Left forelimb (tissue), 1 donor: ENCODE measurements around the gene CCDC117.
"Not testable (repeated sequence)": the region's sequence is repeated elsewhere in the genome, so short reads cannot be mapped to it uniquely, and the experiment has no call there.

Source experiments
- DNase-seq: peaks from one replicate; pipeline ENCODE4 v3.0.0-alpha.2; 2018; ENCODE audit warnings: low spot score

The CCDC117 gene, protein sequence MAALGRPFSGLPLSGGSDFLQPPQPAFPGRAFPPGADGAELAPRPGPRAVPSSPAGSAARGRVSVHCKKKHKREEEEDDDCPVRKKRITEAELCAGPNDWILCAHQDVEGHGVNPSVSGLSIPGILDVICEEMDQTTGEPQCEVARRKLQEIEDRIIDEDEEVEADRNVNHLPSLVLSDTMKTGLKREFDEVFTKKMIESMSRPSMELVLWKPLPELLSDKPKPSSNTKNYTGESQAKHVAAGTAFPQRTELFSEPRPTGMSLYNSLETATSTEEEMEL

DNA sequence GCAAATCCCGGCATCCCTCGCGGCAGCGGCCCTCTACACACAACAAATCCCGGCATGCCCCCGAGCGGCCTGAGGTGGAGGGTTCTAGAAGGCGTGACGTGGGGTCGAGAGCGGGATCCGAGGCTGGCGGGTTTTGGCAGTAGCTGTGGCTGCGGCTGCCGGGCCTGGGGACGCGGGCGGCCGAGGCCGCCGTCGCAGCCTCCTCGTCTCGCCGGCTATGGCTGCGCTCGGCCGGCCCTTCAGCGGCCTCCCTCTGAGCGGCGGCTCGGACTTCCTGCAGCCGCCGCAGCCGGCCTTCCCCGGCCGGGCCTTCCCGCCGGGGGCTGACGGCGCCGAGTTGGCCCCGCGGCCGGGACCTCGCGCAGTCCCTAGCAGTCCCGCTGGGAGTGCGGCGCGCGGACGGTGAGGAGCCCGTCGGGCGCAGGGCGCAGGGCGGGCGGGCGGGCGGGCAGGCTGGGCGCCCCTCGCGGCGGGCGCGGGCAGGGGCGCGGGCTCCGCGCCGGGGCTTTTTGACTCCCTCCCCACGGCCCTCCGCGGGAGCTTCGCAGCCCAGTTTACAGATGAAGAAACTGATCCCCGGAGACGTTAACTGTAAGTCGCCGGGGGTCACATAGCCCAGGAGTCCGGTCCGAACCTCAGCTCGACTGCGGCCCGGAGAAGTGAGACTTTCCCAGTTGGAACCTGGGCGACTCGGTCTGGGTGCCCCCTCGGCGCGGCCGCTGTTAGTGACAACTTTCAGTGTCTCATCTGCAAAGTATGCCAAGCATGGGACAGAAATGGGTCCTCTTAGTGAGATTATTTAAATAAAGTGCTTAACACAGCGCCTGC lies at the start of gene CCDC117:
Gene CCDC117 (plus strand): TSS at position 63 of the 828 bp plus-strand sequence. CDS start 155 bp downstream, at position 218.
- DNase-seq: peak; percentile 96

DNA sequence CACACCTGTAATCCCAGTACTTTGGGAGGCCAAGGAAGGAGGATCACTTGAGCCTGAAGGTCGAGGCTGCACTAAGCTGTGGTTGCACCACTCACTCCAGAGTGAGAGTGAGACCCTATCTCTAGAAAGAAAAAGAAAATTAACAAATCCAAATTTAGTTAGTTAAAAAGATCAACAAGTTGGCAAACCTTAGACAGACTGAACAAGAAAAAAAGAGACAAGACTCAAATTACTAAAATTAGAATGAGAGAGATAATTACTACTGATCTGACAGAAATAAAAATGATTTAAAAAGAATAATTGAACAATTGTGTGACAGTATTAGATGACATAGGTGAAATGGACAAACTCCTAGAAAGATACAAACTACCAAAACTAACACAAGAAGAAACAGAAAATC lies 44.5 kb upstream of the CCDC117 start:
- DNase-seq: no peak

DNA sequence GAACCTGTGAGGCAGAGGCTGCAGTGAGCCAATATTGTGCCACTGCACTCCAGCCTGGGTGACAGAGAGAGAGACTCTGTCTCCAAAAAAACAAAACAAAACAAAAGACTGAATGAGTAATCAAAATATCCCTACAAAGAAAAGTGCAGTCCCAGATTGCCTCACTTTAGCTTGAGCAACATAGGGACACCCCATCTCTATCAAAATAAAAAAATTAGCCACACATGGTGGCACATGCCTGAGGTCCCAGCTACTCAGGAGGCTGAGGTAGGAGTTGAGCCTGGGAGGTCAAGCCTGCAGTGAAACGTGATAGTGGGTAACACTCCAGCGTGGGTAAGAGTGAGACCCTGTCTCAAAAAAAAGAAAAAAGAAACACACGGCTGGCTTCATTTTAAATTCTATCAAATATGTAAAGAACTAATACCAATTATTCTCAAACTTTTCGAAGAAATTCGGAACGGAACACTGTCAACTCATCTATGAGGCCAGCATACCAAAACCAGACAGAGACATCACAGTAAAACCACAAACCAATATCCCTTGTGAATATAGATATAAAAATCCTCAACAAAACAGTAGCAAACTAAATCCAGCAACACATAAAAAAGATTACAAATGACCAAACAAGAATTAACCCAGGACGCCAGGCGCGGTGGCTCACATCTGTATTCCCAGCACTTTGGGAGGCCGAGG lies 43.7 kb upstream of the CCDC117 start:
- no peak for DNase-seq

DNA sequence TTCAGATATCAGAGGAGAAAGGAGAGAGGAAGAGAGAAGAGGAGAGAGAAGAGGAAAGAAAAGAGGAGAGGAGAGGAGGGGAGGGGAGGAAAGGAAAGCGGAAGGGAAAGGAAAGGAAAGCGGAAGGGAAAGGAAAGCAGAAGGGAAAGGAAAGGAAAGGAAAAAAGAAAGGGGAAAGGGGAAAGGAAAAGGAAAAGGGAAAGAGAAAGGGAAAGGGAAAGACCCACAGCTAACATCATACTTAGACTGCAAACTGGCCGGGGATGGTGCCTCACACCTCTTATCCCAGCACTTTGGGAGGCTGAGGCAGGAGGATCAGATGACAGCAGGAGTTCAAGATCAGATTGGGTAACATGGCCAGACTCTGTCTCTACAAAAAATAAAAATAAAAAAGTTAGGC lies 42.3 kb upstream of the CCDC117 start:
- no peak for DNase-seq

DNA sequence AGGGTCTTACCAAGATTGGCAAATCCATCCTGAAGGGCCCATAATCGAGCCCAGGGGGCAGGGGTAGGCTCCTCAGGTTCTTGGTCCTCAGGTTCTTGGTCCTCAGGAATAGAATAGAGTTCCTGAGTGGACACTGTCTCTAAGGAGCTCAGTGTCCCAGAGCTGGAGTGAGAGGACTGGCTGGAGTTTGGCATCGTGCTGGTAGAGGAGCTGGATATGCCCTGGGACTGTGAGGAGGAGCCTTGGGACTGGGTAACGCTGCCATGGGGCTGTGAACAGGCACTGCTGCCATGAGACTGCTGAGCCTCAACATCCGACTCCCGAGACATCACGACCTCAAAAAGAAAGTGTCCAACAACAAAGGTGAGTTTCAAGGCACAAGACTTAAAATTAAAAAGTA lies 38.1 kb upstream of the CCDC117 start:
- no peak for DNase-seq

DNA sequence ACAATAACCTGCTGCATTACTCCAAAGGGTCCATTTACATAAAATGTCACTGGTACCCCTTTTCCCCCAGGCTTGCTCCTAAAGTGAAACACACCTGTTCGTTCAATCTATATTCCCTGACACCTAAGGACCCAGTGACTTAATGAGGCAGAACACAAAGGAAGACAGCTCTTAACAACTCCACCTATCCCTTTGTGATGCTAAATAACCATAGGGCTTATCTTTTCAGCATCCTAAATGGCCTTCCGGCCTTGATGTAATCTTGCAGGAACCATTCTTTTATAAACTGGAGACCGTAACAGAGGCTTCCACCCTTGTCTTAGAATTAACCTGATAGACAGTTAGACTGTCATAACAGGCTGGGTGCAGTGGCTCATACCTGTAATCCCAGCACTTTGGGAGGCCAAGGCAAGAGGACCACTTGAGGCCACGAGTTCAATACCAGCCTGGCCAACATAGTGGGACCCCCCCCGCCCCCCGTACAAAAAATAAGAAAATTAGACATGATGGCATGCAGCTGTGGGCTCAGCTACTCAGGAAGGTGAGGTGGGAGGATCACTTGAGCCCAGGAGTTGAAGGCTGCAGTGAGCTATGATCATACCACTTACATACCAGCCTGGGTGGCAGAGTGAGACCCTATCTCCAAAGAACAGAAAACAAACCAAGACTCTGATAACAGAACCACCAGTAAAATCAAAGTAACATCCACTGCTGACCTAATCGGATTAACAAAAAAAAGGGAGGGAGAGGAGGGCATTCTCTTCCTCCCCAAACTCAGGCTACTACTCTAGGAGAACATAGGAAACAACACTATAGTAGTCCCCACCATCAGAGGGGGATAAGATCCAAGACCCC lies 36.0 kb upstream of the CCDC117 start:
- no peak for DNase-seq

DNA sequence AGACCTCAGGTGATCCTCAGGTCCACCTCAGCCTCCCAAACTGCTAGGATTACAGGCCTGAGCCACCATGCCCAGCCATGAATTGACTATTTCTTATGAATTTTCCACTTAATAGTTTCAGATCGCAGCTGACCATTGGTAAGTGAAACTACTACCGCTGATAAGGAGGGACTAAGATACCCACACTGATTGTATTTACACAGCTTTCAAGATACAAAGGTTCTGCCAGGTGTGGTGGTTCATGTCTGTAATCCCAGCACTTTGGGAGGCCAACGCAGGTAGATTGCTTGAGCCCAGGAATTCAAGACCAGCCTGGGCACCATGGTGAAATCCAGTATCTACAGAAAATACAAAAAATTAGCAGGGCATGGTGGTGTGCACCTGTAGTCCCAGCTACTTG lies 34.8 kb upstream of the CCDC117 start:
- no peak for DNase-seq

DNA sequence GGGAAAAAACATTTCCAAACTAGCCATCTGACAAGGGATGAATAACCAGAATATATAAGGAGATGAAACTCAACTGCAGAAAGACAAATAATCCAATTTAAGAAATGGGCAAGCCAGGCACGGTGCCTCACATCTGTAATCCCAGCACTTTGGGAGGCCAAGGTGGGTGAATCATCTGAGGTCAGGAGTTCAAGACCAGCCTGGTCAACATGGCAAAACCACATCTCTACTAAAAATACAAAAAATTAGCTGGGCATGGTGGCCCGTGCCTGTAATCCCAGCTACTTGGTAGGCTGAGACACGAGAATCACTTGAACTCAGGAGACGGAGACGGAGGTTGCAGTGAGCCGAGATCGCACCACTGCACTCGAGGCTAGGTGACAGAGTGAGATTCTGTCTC lies 33.6 kb upstream of the CCDC117 start:
- DNase-seq: not testable (repeated sequence)

DNA sequence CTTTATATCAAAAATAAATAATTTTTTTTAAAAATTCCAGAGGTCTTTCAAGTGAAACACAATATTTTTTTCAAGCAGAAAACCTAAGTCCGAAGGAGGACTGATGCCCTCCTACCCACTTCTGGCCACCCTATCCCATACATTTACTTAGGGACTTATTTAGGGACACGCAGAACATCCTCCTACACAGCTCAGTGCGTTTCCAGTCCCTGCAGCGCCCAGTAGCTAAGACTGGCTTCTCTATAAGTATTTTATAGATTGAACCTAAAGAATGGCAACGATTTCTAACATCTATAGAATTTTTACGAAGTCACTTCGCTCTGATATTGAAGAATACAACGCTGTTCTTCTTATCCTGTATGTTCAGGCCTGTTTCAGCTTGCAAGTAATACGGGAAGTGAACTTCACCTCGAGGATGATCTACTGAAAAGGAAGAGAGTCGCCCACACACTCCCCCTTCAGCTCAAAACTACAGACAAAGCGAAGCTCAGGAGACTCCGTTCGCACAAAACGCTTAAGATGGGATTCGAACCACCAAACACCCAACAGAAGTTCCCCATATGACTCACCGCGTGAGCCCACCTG lies 31.2 kb upstream of the CCDC117 start:
- DNase-seq: no peak

DNA sequence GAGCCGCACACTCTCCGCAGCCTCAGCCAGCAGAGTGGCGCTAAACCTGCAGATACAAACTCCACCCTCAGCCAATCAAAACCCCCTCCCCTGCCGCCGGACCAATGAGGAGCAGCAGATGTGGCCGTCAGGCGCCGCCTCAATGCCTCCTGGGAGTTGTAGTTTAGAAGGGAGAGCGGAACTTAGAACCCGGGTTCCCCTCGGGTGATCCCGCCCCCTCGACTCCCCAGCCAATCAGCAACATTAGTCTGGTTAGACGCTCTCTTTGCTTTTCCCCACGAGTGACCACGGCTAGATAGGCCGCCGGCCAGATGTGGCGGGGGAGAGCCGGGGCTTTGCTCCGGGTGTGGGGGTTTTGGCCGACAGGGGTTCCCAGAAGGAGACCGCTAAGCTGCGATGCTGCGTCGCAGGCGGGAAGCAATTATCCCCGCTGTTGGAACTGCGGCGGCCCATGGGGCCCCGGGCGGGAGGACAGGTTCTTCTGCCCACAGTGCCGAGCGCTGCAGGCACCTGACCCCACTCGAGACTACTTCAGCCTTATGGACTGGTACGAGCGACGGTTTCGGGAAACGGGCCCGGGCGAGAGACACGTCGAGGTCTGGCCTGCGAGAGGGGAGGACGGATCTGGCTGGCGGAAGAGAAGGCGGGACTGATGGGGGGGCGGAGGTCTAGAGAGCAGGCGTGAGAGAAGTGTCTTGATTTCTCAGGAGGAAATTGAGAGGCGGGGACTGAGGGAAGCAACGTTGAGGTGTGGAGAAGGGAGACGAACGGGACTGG lies 30.5 kb upstream of the CCDC117 start, which contains the start of the genes CHEK2 and HSCB:
Gene CHEK2 (minus strand): TSS at position 36 of the 777 bp plus-strand sequence. CDS start 7,099 bp downstream, outside the sequence.
Gene HSCB (plus strand): TSS at position 255 of the 777 bp plus-strand sequence. CDS start 57 bp downstream, at position 312.
- peak; percentile 97 for DNase-seq

DNA sequence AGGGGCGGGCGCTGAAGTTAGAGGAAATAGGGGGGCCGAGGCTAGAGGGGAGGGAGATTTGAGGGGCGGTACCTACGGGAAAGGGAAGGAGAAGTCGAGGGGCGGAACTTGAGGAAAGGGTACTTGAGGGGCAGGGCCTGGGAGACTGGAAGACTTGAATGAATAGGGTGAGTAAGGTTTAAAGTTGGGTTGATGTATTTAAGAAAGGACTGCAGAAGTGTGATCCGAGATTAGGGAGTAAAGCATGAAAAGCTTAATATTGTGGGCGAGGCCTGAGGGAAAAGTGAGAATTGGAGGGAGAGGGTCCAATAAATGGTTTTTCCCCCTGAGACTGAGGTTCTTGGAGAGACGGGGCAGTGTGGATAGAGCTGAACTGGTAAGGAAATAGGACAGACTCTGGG lies 29.9 kb upstream of the CCDC117 start:
- no peak for DNase-seq

DNA sequence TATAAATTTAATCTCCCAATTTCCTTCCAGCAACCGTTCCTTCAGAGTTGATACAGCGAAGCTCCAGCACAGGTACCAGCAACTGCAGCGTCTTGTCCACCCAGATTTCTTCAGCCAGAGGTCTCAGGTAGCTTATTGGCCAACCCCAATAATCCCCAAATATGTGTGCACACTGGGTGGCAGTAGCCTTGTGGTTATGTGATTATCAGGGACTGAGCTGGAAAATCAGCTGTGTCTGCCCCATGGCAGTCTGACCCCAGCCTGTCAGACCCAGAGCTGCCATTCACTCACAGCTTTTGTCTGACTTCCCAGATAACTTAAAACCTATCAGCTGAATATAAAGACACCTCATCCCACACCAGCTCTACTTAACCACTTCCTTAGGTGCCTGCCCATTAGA lies 28.6 kb upstream of the CCDC117 start:
- no peak for DNase-seq

DNA sequence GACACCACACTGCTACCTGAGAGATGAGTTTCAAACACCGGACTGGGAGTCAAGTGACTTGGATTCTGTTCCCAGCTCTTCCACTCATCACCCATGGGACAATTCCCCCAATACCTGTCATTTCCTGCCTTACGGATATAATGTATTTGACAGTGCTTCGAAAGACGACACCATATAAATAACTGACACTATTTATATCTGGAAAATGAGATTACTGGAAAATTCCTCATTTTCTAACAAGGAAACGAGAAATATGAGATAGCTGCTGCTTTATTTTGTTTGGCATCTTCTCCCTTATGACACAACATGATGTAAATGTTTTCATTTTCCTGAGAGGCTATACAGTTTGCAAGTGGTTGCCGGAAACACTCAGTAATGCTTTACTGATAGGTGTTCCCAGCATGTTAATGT lies 22.0 kb upstream of the CCDC117 start:
- no peak for DNase-seq

DNA sequence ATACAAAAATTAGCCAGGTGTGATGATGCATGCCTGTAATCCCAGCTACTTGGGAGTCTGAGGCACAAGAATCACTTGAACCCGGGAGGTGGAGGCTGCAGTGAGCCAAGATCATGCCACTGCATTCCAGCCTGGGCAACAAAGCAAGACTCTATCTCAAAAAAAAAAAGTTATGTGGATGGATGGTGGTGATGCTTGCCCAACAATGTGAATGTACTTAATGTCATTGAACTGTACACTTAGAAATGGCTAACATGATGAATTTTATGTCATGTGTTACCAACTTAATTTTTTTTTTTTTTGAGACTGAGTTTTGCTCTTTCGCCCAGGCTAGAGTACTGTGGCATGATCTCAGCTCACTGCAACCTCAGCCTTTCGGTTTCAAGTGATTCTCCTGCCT lies 18.0 kb upstream of the CCDC117 start:
- DNase-seq: not testable (repeated sequence)

DNA sequence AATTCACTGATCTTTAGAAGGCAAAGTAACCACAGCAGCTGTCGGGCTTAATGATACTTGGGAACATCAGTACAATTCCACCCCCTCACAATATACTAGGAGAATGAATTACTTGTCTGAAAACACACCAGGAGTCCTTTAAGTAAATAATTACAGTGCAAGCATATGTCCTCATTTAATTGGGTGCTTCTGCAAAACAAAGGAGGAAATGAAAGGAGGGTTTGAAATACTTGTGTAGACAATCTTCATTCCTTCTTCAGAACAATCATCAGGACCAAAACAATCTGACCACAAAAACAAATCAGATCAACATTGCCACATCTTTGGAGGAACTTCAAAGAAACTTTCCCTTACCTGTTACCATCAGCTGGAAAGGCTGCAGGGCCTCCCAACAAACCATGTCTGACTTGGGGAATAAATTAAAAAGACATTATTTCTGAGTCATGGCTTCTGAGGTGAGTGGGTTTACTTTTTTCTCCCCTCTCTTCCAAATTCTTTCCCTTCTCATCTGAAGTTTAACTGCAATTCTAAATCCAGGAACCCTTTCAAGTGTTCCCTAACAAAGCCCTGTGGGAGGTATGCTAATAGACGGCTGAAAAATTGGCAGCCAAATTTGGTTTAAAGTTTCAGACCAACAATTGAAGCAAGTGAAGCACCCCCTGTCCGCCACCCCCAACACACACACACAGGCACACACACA lies 12.5 kb upstream of the CCDC117 start:
- no peak for DNase-seq

DNA sequence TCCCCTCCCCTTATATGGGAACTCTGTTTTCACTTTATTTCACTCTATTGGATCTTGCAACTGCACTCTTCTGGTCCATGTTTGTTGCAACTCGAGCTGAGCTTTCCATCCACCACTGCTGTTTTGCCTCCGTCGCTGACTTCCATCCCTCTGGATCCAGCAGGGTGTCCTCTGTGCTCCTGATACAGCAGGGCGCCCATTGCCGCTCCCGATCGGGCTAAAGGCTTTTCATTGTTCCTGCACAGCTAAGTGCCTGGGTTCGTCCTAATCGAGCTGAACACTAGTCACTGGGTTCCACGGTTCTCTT lies 11.1 kb upstream of the CCDC117 start:
- DNase-seq: no peak

DNA sequence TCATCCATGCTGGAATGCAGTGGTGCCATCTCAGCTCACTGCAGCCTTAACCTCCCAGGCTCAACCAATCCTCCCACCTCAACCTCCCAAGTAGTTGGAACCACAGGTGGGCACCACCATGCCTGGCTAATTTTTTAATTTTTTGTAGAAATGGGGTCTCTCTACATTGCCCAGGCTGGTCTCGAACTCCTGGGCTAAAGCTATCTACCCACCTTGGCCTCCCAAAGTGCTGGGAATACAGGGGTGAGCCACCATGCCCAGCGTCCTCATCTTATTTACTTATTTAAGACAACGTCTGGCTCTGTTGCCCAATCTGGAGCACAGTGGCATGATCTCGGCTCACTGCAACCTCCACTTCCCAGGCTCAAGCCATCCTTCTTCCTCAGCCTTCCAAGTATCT lies 10.5 kb upstream of the CCDC117 start:
- DNase-seq: not testable (repeated sequence)

DNA sequence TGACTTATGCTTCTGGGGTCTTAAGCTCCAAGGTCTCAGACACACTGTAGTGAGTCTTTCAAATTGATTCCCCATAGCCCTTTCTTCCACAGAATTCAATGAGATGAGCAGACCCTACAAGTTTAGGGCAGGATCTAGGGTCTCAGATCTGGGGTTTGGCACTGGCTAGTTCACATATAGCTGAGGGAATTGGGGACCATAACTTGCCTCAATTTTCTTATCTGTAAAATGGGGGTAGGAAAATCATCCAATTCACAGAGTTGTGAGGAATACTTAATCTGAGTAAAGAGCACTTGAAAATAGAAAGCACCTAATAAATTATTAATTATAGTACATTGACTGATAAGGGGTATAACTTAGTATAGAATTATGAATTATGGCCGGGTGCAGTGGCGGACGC lies 5.9 kb upstream of the CCDC117 start:
- no peak for DNase-seq

DNA sequence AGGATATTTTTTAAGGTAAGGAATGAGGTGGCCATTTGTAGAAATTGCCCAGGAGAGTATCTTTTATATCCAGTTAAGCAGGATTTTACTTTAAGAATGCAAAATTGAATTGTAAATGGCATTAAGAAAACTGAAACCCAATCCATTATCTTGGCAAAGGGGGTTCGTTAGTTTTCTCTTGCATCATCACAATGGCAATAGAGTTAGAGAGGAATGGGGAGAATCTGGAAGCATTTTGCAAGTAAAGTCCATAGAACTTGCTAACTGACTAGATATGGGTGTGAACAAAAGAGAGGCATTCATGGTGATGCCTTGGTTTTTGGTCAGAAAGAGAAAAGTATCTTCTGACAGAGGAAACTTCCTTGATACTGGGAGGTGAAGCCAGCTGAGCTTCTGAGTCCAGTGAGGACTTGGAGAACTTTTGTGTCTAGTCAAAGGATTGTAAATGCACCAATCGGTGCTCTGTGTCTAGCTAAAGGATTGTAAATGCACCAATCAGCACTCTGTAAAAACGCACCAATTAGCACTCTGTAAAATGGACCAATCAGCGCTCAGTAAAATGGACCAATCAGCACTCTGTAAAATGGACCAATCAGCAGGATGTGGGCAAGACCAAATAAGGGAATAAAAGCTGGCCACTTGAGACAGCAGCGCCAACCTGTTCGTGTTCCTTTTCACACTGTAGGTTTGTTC lies 3.6 kb upstream of the CCDC117 start:
- no peak for DNase-seq
